Panc1 (cell line): ENCODE data around the gene GATA5. TPM values are rescaled to one million over a fixed set of nuclear protein-coding genes. Genes with fewer than 3 reads are reported as not detected.

ENCODE experiments used
- ATAC-seq: fragments of 200-7000 bp; cut with Tn5 transposase; 2 replicates; pipeline ENCODE4 v1.9.1; 2020; ENCODE audit warnings: mild to moderate bottlenecking, moderate library complexity
- BruUV-seq: library from RNA; stranded (reverse); fragments of 400-500 nt; replicated peaks from 2 replicates; lab custom pipeline; 2021; lab: Mats Ljungman, UMichigan
- CTCF ChIA-PET: fragments of 300-600 bp; sonication (Branson Sonifier 250); formaldehyde crosslinking; loops from one replicate; lab custom pipeline; 2022; ENCODE audit warnings: antibody characterized with exemption; lab: Charles Lee
- POLR2A ChIA-PET: fragments of 300-600 bp; sonication (Branson Sonifier 250); formaldehyde crosslinking; loops from one replicate; lab custom pipeline; 2022; ENCODE audit warnings: antibody characterized with exemption; lab: Charles Lee
- DNase-seq: peaks from one replicate; pipeline ENCODE4 v3.0.0-alpha.2; 2010; ENCODE audit warnings: low read depth, low spot score
- H3K27ac ChIP-seq: 2 replicates; pipeline ENCODE4 v1.5.1; 2011; ENCODE audit warnings: mild to moderate bottlenecking, low read length, inconsistent platforms
- H3K27me3 ChIP-seq: fragments of 200-500 bp; sonication (Bioruptor generic); 2 replicates; pipeline ENCODE4 v1.6.0; 2014; ENCODE audit warnings: low read length, inconsistent platforms; ENCODE audit not compliant: control insufficient read depth, insufficient read depth
- H3K36me3 ChIP-seq: fragments of 200-500 bp; sonication (Bioruptor generic); 2 replicates; pipeline ENCODE4 v1.5.1; 2014; ENCODE audit warnings: inconsistent platforms, mild to moderate bottlenecking, low read length, moderate library complexity; ENCODE audit not compliant: control insufficient read depth, insufficient read depth
- H3K4me1 ChIP-seq: 2 replicates; pipeline ENCODE4 v1.5.1; 2011; ENCODE audit warnings: inconsistent platforms, mild to moderate bottlenecking, low read length, moderate library complexity; ENCODE audit not compliant: control insufficient read depth, insufficient read depth
- H3K4me3 ChIP-seq, 2 experiments: 2 replicates each; pipeline ENCODE4 v1.5.1; 2011 to 2012; ENCODE audit warnings: low read depth in 2 of 2, low read length in 2 of 2, mild to moderate bottlenecking in 2 of 2, inconsistent platforms in 1 of 2, moderate library complexity in 1 of 2
- H3K9me3 ChIP-seq: fragments of 200-500 bp; sonication (Bioruptor generic); 2 replicates; pipeline ENCODE4 v1.5.1; 2014; ENCODE audit warnings: low read depth, mild to moderate bottlenecking, inconsistent platforms, low read length, moderate library complexity; ENCODE audit not compliant: control insufficient read depth, insufficient read depth
- POLR2AphosphoS5 ChIP-seq: IDR thresholded peaks from 2 replicates; pipeline ENCODE4 v1.6.1; 2012; ENCODE audit warnings: mild to moderate bottlenecking, low read depth, low read length, moderate library complexity
- REST ChIP-seq, 2 experiments: IDR thresholded peaks; 2 replicates each; pipeline ENCODE4 v1.6.1; 2011 to 2012; ENCODE audit warnings: low read depth in 2 of 2, control low read depth in 1 of 2, low read length in 1 of 2, mild to moderate bottlenecking in 1 of 2, moderate library complexity in 1 of 2; ENCODE audit not compliant: insufficient read depth in 1 of 2
- SIN3A ChIP-seq: IDR thresholded peaks from 2 replicates; pipeline ENCODE4 v1.6.1; 2012; ENCODE audit warnings: low read depth, mild to moderate bottlenecking, low read length, moderate library complexity, borderline replicate concordance; ENCODE audit not compliant: insufficient read depth
- TCF7L2 ChIP-seq: IDR thresholded peaks from 2 replicates; pipeline ENCODE4 v1.6.1; 2011; ENCODE audit warnings: mild to moderate bottlenecking, low read depth, low read length, inconsistent platforms
- in situ Hi-C: cut with HindIII; loops from 2 replicates; pipeline ENCODE4 v1.10.0; 2016; ENCODE audit warnings: low sequenced_read_pairs, low pct_unique_long_range_greater_than_20kb
- intact Hi-C: fragments of 100-400 bp; cut with micrococcal nuclease; formaldehyde crosslinking; loops from one replicate; pipeline ENCODE4 v1.10.0; 2022; ENCODE audit not compliant: unreplicated experiment
- total RNA-seq: library from RNA; stranded (reverse); gene quantifications from one replicate; pipeline ENCODE4 v1.2.1, GENCODE V29; 2021; ENCODE audit not compliant: unreplicated experiment
- TF ChIP-seq, protein P1 (sequence below): fragments of 450-650 bp; IDR thresholded peaks from 2 replicates; pipeline ENCODE4 v1.5.1; 2017; ENCODE audit warnings: mild to moderate bottlenecking

GATA5 gene
- total RNA-seq, 1 experiment from 2014 or later, result 53.2 TPM

DNA sequence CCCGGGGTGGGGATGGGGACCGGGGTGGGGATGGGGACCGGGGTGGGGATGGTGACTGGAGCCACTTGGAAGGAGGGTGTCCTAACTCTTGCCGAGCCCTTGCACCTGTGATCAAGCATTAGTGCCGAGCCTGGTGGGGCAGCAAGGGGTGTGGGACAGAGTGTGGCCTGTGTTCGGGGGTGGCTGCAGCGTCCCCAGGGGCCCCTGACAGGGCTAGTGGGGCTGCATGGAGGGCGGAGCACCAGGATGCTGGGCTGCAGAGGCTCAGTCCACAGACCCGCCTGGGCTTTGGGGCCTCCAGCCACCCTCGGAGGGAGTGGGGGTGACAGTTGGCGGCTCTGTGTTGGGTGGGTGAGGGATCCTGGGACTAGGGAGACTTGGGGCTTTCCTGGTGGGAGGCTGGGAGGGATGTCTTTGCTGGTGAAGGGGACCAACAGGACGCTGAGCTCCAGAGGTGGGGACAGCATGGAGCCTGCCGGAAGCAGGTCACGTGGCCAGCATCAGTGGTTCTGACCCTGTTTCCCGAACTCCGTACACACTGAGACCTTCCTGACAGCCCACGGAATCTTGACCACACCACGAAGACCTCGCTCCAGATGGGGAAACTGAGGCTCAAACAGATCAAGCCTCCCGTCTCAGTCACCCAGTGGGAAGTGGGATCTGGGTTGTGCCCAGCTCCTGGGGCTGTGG is 53.0 kb downstream of the GATA5 start:
- H3K4me1 ChIP-seq, result no peaks in the 10 kb centered on the region; the same call in none of the 2 replicates
- DNase-seq (no peak), ATAC-seq (no peak)
- no peaks in the 10 kb centered on the region for H3K9me3 ChIP-seq
- ChIA-PET CTCF (interaction anchor here (0.7 kb wide), 1 partner anchor 13 kb away, joined by 3 read pairs; no protein-coding TSS in a partner anchor), POLR2A (no interaction called here)
- TF ChIP-seq TCF7L2, result no peak
- no peak for TF ChIP-seq POLR2AphosphoS5
- TF ChIP-seq REST (IDR thresholded peaks at IDR 0.05; ENCODE audit: insufficient read depth in 1 of 2, low read depth in 2 of 2, low read length in 1 of 2), result no peak
- TF ChIP-seq SIN3A, result no peak
- TF ChIP-seq, protein P1, sequence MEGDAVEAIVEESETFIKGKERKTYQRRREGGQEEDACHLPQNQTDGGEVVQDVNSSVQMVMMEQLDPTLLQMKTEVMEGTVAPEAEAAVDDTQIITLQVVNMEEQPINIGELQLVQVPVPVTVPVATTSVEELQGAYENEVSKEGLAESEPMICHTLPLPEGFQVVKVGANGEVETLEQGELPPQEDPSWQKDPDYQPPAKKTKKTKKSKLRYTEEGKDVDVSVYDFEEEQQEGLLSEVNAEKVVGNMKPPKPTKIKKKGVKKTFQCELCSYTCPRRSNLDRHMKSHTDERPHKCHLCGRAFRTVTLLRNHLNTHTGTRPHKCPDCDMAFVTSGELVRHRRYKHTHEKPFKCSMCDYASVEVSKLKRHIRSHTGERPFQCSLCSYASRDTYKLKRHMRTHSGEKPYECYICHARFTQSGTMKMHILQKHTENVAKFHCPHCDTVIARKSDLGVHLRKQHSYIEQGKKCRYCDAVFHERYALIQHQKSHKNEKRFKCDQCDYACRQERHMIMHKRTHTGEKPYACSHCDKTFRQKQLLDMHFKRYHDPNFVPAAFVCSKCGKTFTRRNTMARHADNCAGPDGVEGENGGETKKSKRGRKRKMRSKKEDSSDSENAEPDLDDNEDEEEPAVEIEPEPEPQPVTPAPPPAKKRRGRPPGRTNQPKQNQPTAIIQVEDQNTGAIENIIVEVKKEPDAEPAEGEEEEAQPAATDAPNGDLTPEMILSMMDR, result no peak
- intact Hi-C loops, result no loop called here
- no peaks in the 10 kb centered on the region for H3K36me3 ChIP-seq
- no peak overlapping the region for H3K27ac ChIP-seq
- no TSS peak for BruUV-seq
- no peaks in the 10 kb centered on the region for H3K27me3 ChIP-seq
- in situ Hi-C loops, result no loop called here
- H3K4me3 ChIP-seq, result no peak overlapping the region

DNA sequence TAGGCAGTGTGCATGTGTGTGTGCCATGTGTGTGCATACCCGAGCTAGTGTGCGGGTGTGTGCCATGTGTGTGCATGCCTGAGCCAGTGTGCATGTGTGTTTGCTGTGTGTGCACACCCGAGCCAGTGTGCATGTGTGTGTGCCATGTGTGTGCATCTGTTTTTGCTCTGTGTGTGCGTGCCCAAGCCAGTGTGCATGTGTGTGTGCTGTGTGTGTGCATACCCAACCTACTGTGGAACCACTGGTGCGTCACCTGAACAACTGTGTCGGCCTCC is 54.1 kb downstream of the GATA5 start:
- DNase-seq (no peak), ATAC-seq (no peak)
- intact Hi-C loops (no loop called here), in situ Hi-C loops (no loop called here)
- Histone ChIP-seq H3K36me3 (no peaks in the 10 kb centered on the region), H3K27ac (no peak overlapping the region), H3K27me3 (no peaks in the 10 kb centered on the region), H3K4me1 (no peaks in the 10 kb centered on the region; the same call in none of the 2 replicates), H3K4me3 (no peak overlapping the region), H3K9me3 (no peaks in the 10 kb centered on the region)
- ChIA-PET POLR2A (no interaction called here), CTCF (no interaction called here)
- TF ChIP-seq SIN3A (no peak), REST (IDR thresholded peaks at IDR 0.05; ENCODE audit: insufficient read depth in 1 of 2, low read depth in 2 of 2, low read length in 1 of 2) (0 out of 4 replicates have a peak, but pooled peaks of 1 of the 2 experiments have one; percentile 4)
- BruUV-seq, result no TSS peak
